GM23338 (cell line): ENCODE data around the gene ZNF398. TPM values are rescaled to one million over a fixed set of nuclear protein-coding genes. Genes with fewer than 3 reads are reported as not detected.
A peak's percentile ranks its signal among the peaks of the same experiment; 100 is the strongest.

ENCODE experiments used
- ATAC-seq: fragments of 200-7000 bp; cut with Tn5 transposase; 3 replicates; pipeline ENCODE4 v1.9.1; 2020
- DNase-seq: peaks from one replicate; pipeline ENCODE4 v3.0.0-alpha.2; 2015; ENCODE audit warnings: low spot score
- H2AFZ ChIP-seq: fragments of 200-600 bp; sonication (generic); 2 replicates; pipeline ENCODE4 v1.8.0; 2016; ENCODE audit warnings: antibody characterized with exemption, mild to moderate bottlenecking, moderate library complexity
- H3F3A ChIP-seq: fragments of 200-600 bp; sonication (generic); replicated peaks from 2 replicates; pipeline ENCODE4 v1.8.0; 2017; ENCODE audit warnings: antibody characterized with exemption, mixed run types, low read depth
- H3K27ac ChIP-seq: fragments of 200-600 bp; sonication (generic); 2 replicates; pipeline ENCODE4 v1.6.1; 2016; ENCODE audit warnings: low read depth
- H3K27me3 ChIP-seq: fragments of 200-600 bp; sonication (generic); 2 replicates; pipeline ENCODE4 v1.8.0; 2016; ENCODE audit warnings: mild to moderate bottlenecking, mixed run types, moderate library complexity; ENCODE audit not compliant: insufficient read depth
- H3K36me3 ChIP-seq: fragments of 200-600 bp; sonication (generic); 2 replicates; pipeline ENCODE4 v1.8.0; 2016; ENCODE audit warnings: mild to moderate bottlenecking; ENCODE audit not compliant: insufficient read depth
- H3K4me1 ChIP-seq: fragments of 200-600 bp; sonication (generic); 2 replicates; pipeline ENCODE4 v1.8.0; 2016; ENCODE audit warnings: mild to moderate bottlenecking, moderate library complexity; ENCODE audit not compliant: insufficient read depth
- H3K4me2 ChIP-seq: fragments of 200-600 bp; sonication (generic); 2 replicates; pipeline ENCODE4 v1.7.1; 2017; ENCODE audit warnings: mixed run types
- H3K4me3 ChIP-seq: fragments of 200-600 bp; sonication (generic); 2 replicates; pipeline ENCODE4 v1.6.1; 2016; ENCODE audit warnings: mixed run types
- H3K79me2 ChIP-seq: fragments of 200-600 bp; sonication (generic); replicated peaks from 2 replicates; pipeline ENCODE4 v1.8.0; 2017; ENCODE audit warnings: mild to moderate bottlenecking; ENCODE audit not compliant: insufficient read depth
- H3K9me2 ChIP-seq: fragments of 200-600 bp; sonication (generic); 2 replicates; pipeline ENCODE4 v1.8.0; 2017; ENCODE audit not compliant: insufficient read depth
- H4K20me1 ChIP-seq: fragments of 200-600 bp; sonication (generic); replicated peaks from 2 replicates; pipeline ENCODE4 v1.8.0; 2017; ENCODE audit warnings: mild to moderate bottlenecking; ENCODE audit not compliant: insufficient read depth
- H3K27ac Mint-ChIP-seq: 2 replicates; pipeline ENCODE4 v1.8.0; 2020; ENCODE audit warnings: inconsistent platforms, mild to moderate bottlenecking, moderate library complexity, mixed read lengths
- H3K27me3 Mint-ChIP-seq: 3 replicates; pipeline ENCODE4 v1.8.0; 2022; ENCODE audit warnings: low read depth, mild to moderate bottlenecking, moderate library complexity, mixed read lengths, inconsistent platforms; ENCODE audit not compliant: insufficient read depth, poor library complexity
- H3K36me3 Mint-ChIP-seq: 3 replicates; pipeline ENCODE4 v1.8.0; 2021; ENCODE audit warnings: low read depth, mild to moderate bottlenecking, inconsistent platforms, moderate library complexity, mixed read lengths
- H3K4me1 Mint-ChIP-seq: 3 replicates; pipeline ENCODE4 v1.8.0; 2020; ENCODE audit warnings: mild to moderate bottlenecking, inconsistent platforms, mixed read lengths
- H3K4me3 Mint-ChIP-seq: 3 replicates; pipeline ENCODE4 v1.8.0; 2021; ENCODE audit warnings: moderate library complexity, mild to moderate bottlenecking, inconsistent platforms, mixed read lengths
- H3K9me3 Mint-ChIP-seq: 3 replicates; pipeline ENCODE4 v1.8.0; 2020; ENCODE audit warnings: moderate library complexity, mild to moderate bottlenecking, inconsistent platforms, mixed read lengths
- CREB1 ChIP-seq: fragments of 250-450 bp; sonication (Bioruptor Pico); IDR thresholded peaks from 2 replicates; pipeline ENCODE4 v1.5.0; 2020; ENCODE audit warnings: low read depth, mild to moderate bottlenecking, moderate library complexity
- EZH2 ChIP-seq: fragments of 200-600 bp; sonication (generic); IDR thresholded peaks from one replicate; pipeline ENCODE4 v1.8.0; 2017; ENCODE audit warnings: antibody characterized with exemption, mild to moderate bottlenecking, low read depth; ENCODE audit not compliant: unreplicated experiment
- JUNB ChIP-seq: IDR thresholded peaks from one replicate; pipeline ENCODE4 v1.6.1; 2016; ENCODE audit warnings: antibody characterized with exemption; ENCODE audit not compliant: unreplicated experiment
- NANOG ChIP-seq: IDR thresholded peaks from 2 replicates; pipeline ENCODE4 v1.6.1; 2016; ENCODE audit warnings: antibody characterized with exemption, borderline replicate concordance
- POLR2AphosphoS5 ChIP-seq: IDR thresholded peaks from 2 replicates; pipeline ENCODE4 v1.6.1; 2016; ENCODE audit warnings: antibody characterized with exemption, low read depth
- STAT1 ChIP-seq: IDR thresholded peaks from one replicate; pipeline ENCODE4 v1.6.1; 2016; ENCODE audit warnings: antibody characterized with exemption; ENCODE audit not compliant: unreplicated experiment
- ZNF331 ChIP-seq: fragments of 250-450 bp; sonication (Bioruptor Pico); IDR thresholded peaks from 2 replicates; pipeline ENCODE4 v1.5.0; 2020; ENCODE audit warnings: low read depth, mild to moderate bottlenecking, moderate library complexity
- polyA plus RNA-seq: library from polyadenylated mRNA; unstranded; fragments of >200 nt; fragmentation: Nextera tagmentation; extraction: Ambion mirVana; gene quantifications from 2 replicates; pipeline ENCODE4 v1.2.1, GENCODE V29; 2016
- total RNA-seq: library from RNA; depleted of rRNA; stranded (reverse); fragments of >200 nt; shearing (Covaris generic); gene quantifications from 2 replicates; pipeline ENCODE4 v1.2.3, GENCODE V29; 2014
- TF ChIP-seq, protein P1 (sequence below): IDR thresholded peaks from one replicate; pipeline ENCODE4 v1.6.1; 2018; ENCODE audit warnings: antibody characterized with exemption; ENCODE audit not compliant: unreplicated experiment
- TF ChIP-seq, protein P2 (sequence below): IDR thresholded peaks from 2 replicates; pipeline ENCODE4 v1.6.1; 2016; ENCODE audit warnings: antibody characterized with exemption
- TF ChIP-seq, protein P3 (sequence below): fragments of 250-450 bp; sonication (Bioruptor Pico); IDR thresholded peaks from 2 replicates; pipeline ENCODE4 v1.5.0; 2020; ENCODE audit warnings: mild to moderate bottlenecking, moderate library complexity

Gene ZNF398
- total and polyA plus RNA-seq, 2 experiments from 2014 or later: 20.7 to 99.6 TPM

DNA sequence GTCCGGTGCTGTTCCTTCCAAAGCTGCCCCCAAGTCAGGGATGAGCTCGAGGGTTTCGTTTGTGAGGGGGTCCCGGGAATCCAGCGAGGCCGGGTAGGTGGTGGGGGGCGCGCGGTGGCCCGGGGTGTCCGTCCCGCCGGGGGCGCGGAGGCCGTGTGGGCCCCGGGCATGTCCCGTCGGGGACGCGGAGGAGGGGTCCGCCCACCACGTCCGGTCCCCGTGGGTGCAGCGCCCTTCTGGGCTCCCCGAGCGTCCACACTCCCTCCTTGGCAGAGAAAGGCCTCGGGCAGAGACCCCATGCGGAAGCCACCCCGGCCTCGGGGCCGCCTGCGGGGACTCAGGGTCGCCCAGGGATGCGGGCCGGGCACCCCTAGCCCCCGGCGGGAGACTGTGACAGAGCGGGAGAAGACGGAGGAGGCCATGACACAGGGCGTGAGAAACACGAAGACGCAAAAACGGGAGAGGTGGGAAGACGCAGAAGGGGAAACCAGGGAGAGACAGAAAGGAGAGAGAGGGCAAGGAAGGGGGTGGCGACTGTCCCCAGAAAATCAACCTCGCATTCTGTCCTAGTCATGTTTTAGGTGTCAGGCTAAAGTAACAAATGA, 20.5 kb upstream of the ZNF398 start:
- Histone ChIP-seq H2AFZ (peak overlapping the region; percentile 60; the same call in 1 of the 2 replicates), H3K79me2 (peaks cover 36% of the 10 kb centered on the region), H3K4me3 (peak overlapping the region; percentile 99), H3K4me2 (peak overlapping the region; percentile 78), H4K20me1 (0 out of 2 replicates have a peak, but pooled peaks cover 5% of the 10 kb centered on the region), H3K4me1 (peaks cover 9% of the 10 kb centered on the region), H3K9me2 (no peaks in the 10 kb centered on the region), H3F3A (peaks cover 19% of the 10 kb centered on the region; the same call in 1 of the 2 replicates), H3K27ac (peak overlapping the region; percentile 99), H3K36me3 (peaks cover 21% of the 10 kb centered on the region), H3K27me3 (no peaks in the 10 kb centered on the region)
- peaks cover 18% of the 10 kb centered on the region for H3K4me1 Mint-ChIP-seq
- H3K27ac Mint-ChIP-seq: peak overlapping the region; percentile 98
- peak; percentile 37 for DNase-seq
- peak; percentile 48 for ATAC-seq
- peak overlapping the region; percentile 96 for H3K4me3 Mint-ChIP-seq
- TF ChIP-seq ZNF331 (no peak), POLR2AphosphoS5 (no peak; the same call in 1 of the 2 replicates), EZH2 (no peak), CREB1 (CRISPR knock-in tag) (no peak), JUNB (no peak), NANOG (no peak), STAT1 (no peak)
- TF ChIP-seq, protein P1, sequence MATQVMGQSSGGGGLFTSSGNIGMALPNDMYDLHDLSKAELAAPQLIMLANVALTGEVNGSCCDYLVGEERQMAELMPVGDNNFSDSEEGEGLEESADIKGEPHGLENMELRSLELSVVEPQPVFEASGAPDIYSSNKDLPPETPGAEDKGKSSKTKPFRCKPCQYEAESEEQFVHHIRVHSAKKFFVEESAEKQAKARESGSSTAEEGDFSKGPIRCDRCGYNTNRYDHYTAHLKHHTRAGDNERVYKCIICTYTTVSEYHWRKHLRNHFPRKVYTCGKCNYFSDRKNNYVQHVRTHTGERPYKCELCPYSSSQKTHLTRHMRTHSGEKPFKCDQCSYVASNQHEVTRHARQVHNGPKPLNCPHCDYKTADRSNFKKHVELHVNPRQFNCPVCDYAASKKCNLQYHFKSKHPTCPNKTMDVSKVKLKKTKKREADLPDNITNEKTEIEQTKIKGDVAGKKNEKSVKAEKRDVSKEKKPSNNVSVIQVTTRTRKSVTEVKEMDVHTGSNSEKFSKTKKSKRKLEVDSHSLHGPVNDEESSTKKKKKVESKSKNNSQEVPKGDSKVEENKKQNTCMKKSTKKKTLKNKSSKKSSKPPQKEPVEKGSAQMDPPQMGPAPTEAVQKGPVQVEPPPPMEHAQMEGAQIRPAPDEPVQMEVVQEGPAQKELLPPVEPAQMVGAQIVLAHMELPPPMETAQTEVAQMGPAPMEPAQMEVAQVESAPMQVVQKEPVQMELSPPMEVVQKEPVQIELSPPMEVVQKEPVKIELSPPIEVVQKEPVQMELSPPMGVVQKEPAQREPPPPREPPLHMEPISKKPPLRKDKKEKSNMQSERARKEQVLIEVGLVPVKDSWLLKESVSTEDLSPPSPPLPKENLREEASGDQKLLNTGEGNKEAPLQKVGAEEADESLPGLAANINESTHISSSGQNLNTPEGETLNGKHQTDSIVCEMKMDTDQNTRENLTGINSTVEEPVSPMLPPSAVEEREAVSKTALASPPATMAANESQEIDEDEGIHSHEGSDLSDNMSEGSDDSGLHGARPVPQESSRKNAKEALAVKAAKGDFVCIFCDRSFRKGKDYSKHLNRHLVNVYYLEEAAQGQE: no peak
- TF ChIP-seq, protein P2, sequence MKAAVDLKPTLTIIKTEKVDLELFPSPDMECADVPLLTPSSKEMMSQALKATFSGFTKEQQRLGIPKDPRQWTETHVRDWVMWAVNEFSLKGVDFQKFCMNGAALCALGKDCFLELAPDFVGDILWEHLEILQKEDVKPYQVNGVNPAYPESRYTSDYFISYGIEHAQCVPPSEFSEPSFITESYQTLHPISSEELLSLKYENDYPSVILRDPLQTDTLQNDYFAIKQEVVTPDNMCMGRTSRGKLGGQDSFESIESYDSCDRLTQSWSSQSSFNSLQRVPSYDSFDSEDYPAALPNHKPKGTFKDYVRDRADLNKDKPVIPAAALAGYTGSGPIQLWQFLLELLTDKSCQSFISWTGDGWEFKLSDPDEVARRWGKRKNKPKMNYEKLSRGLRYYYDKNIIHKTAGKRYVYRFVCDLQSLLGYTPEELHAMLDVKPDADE: no peak
- TF ChIP-seq, protein P3, sequence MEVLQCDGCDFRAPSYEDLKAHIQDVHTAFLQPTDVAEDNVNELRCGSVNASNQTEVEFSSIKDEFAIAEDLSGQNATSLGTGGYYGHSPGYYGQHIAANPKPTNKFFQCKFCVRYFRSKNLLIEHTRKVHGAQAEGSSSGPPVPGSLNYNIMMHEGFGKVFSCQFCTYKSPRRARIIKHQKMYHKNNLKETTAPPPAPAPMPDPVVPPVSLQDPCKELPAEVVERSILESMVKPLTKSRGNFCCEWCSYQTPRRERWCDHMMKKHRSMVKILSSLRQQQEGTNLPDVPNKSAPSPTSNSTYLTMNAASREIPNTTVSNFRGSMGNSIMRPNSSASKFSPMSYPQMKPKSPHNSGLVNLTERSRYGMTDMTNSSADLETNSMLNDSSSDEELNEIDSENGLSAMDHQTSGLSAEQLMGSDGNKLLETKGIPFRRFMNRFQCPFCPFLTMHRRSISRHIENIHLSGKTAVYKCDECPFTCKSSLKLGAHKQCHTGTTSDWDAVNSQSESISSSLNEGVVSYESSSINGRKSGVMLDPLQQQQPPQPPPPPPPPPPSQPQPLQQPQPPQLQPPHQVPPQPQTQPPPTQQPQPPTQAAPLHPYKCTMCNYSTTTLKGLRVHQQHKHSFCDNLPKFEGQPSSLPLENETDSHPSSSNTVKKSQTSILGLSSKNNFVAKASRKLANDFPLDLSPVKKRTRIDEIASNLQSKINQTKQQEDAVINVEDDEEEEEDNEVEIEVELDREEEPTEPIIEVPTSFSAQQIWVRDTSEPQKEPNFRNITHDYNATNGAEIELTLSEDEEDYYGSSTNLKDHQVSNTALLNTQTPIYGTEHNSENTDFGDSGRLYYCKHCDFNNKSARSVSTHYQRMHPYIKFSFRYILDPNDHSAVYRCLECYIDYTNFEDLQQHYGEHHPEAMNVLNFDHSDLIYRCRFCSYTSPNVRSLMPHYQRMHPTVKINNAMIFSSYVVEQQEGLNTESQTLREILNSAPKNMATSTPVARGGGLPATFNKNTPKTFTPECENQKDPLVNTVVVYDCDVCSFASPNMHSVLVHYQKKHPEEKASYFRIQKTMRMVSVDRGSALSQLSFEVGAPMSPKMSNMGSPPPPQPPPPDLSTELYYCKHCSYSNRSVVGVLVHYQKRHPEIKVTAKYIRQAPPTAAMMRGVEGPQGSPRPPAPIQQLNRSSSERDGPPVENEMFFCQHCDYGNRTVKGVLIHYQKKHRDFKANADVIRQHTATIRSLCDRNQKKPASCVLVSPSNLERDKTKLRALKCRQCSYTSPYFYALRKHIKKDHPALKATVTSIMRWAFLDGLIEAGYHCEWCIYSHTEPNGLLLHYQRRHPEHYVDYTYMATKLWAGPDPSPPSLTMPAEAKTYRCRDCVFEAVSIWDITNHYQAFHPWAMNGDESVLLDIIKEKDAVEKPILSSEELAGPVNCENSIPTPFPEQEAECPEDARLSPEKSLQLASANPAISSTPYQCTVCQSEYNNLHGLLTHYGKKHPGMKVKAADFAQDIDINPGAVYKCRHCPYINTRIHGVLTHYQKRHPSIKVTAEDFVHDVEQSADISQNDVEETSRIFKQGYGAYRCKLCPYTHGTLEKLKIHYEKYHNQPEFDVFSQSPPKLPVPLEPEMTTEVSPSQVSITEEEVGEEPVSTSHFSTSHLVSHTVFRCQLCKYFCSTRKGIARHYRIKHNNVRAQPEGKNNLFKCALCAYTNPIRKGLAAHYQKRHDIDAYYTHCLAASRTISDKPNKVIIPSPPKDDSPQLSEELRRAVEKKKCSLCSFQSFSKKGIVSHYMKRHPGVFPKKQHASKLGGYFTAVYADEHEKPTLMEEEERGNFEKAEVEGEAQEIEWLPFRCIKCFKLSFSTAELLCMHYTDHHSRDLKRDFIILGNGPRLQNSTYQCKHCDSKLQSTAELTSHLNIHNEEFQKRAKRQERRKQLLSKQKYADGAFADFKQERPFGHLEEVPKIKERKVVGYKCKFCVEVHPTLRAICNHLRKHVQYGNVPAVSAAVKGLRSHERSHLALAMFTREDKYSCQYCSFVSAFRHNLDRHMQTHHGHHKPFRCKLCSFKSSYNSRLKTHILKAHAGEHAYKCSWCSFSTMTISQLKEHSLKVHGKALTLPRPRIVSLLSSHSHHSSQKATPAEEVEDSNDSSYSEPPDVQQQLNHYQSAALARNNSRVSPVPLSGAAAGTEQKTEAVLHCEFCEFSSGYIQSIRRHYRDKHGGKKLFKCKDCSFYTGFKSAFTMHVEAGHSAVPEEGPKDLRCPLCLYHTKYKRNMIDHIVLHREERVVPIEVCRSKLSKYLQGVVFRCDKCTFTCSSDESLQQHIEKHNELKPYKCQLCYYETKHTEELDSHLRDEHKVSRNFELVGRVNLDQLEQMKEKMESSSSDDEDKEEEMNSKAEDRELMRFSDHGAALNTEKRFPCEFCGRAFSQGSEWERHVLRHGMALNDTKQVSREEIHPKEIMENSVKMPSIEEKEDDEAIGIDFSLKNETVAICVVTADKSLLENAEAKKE (CRISPR knock-in tag): no peak
- peaks cover 38% of the 10 kb centered on the region for H3K9me3 Mint-ChIP-seq
- H3K36me3 Mint-ChIP-seq: peaks cover 78% of the 10 kb centered on the region
- peaks cover 19% of the 10 kb centered on the region for H3K27me3 Mint-ChIP-seq
